Upper lobe of left lung (tissue), 4 donors: ENCODE data around the gene TCF12.

Source experiments
- POLR2A ChIP-seq, 4 donors: fragments of 450-650 bp; IDR thresholded peaks; one replicate each; pipeline ENCODE4 v1.5.1; 2016 to 2017; ENCODE audit warnings: antibody characterized with exemption in 4 of 4, mild to moderate bottlenecking in 2 of 4
- TF ChIP-seq, protein P1 (sequence below), 6 experiments: fragments of 450-650 bp in 4 of 6; fragments of 200-600 bp in 2 of 6; sonication (generic) in 2 of 6; IDR thresholded peaks; one replicate each; pipeline ENCODE4 v1.5.1; 2016 to 2019; ENCODE audit warnings: antibody characterized with exemption in 6 of 6

DNA sequence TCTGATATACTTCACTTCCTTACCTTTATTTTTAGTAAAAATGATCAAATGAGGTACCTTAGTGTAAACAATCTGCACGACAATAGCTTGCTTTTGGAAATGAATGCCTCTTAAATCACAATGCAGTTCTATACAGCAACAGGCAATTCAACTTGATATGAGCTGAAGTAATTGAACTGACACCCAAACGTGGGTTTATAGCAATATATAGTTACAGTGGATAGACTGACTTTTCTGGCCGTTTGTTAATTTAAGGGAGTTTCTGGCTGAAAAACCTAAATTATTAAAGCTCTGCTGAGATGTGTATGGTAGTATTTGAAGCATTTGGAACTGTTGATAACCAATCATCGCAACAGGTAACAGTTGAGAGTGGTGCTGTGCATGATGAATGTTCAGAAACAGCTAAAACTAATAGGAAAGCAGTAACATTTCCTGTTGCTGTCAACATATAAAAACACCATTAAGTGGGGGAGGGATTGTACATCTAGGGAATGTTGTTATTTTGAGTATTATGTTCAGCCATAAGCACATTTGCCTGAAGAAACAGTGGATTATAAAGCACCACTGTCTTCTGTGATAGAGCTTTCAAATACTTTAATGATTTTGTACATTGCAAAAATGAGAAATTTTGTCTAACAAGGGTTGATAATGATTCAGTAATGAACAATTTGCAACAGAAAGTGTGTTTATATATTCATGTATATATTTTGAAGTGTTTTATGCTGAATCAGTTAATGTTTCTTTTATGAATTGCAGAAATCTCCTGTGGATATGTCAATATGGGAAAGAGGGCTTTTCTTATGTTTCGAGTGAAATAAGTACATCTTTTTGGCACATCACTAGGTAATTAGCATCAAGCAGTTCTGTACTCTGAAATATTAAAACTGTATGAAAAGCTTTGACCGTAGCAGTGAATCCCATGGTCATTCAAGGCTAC is 176.1 kb downstream of the TCF12 start:
- TF ChIP-seq, protein P1, sequence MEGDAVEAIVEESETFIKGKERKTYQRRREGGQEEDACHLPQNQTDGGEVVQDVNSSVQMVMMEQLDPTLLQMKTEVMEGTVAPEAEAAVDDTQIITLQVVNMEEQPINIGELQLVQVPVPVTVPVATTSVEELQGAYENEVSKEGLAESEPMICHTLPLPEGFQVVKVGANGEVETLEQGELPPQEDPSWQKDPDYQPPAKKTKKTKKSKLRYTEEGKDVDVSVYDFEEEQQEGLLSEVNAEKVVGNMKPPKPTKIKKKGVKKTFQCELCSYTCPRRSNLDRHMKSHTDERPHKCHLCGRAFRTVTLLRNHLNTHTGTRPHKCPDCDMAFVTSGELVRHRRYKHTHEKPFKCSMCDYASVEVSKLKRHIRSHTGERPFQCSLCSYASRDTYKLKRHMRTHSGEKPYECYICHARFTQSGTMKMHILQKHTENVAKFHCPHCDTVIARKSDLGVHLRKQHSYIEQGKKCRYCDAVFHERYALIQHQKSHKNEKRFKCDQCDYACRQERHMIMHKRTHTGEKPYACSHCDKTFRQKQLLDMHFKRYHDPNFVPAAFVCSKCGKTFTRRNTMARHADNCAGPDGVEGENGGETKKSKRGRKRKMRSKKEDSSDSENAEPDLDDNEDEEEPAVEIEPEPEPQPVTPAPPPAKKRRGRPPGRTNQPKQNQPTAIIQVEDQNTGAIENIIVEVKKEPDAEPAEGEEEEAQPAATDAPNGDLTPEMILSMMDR (IDR thresholded peaks at IDR 0.05): no peak
- TF ChIP-seq POLR2A (IDR thresholded peaks at IDR 0.05): no peak
